NCI-H524 (cell line): ENCODE measurements around the gene CIB1.
"Not testable (repeated sequence)": the region's sequence is repeated elsewhere in the genome, so short reads cannot be mapped to it uniquely, and the experiment has no call there.

ENCODE experiments used
- DNase-seq, 2 experiments: peaks; one replicate each; lab custom pipeline; 2025; lab: John Stamatoyannopoulos, UW

The CIB1 gene

GRCh38 chr15:90192961-90193786 lies 40.6 kb downstream of the CIB1 start:
- no peak for DNase-seq

DNA sequence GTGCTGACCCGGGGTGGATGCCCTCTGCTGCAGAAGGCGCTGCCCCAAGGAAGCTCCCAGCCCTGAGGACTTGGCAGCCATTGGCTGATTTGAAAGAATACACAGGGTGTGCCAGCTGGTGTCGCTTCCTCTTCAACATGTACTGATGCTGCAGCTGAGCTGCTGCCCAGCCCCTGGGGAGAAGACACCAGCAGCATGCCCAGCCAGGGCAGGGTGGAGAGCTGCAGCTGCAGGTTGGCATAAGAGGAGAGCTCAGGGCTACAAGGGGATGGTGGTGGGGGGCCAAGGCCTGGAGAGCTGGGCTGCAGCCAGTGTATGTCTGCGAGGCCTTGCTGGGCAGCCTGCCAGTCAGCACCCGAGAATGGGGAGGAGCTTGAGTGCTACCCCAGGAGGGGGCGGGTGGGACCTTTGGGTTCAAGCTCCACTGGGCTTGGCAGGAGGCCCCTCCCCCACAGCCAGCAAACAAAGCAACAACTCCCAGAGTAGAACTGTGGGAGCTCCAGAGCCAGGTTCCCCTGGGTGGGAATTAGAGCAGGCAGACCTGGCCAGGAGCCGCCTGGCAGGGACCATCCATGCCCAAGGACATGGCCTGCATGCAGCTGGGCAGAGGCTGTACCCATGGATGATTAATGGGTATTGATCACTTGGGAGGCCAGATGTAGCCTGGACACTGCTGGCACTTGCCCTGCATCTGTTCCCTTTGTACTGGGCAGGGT lies 41.8 kb downstream of the CIB1 start:
- DNase-seq: peak; percentile 83 to 94

GRCh38 chr15:90191344-90191687 lies 42.4 kb downstream of the CIB1 start:
- no peak for DNase-seq

- no peak for DNase-seq
These were observed 43.0 kb downstream of the CIB1 start for GRCh38 chr15:90190606-90191343.

GRCh38 chr15:90189781-90190467 lies 43.8 kb downstream of the CIB1 start:
- DNase-seq: no peak

- no peak for DNase-seq
These were observed 44.6 kb downstream of the CIB1 start for GRCh38 chr15:90188914-90189748.

DNA sequence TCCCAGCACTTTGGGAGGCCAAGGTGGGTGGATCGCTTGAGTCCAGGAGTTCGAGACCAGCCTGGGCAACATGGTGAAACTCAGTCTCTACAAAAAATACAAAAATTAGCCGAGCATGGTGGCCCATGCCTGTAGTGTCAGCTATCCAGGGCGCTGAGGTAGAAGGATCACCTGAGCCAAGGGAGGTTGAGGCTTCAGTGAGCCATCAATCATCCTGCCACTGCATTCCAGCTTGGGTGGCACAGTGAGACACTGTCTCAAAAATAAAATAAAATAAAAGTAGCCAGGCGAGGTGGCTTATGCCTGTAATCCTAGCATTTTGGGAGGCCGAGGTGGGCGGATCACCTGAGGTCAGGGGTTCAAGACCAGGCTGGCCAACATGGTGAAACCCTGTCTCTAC lies 45.7 kb downstream of the CIB1 start:
- DNase-seq: not testable (repeated sequence)

GRCh38 chr15:90187257-90187868 lies 46.4 kb downstream of the CIB1 start:
- no peak for DNase-seq

DNA sequence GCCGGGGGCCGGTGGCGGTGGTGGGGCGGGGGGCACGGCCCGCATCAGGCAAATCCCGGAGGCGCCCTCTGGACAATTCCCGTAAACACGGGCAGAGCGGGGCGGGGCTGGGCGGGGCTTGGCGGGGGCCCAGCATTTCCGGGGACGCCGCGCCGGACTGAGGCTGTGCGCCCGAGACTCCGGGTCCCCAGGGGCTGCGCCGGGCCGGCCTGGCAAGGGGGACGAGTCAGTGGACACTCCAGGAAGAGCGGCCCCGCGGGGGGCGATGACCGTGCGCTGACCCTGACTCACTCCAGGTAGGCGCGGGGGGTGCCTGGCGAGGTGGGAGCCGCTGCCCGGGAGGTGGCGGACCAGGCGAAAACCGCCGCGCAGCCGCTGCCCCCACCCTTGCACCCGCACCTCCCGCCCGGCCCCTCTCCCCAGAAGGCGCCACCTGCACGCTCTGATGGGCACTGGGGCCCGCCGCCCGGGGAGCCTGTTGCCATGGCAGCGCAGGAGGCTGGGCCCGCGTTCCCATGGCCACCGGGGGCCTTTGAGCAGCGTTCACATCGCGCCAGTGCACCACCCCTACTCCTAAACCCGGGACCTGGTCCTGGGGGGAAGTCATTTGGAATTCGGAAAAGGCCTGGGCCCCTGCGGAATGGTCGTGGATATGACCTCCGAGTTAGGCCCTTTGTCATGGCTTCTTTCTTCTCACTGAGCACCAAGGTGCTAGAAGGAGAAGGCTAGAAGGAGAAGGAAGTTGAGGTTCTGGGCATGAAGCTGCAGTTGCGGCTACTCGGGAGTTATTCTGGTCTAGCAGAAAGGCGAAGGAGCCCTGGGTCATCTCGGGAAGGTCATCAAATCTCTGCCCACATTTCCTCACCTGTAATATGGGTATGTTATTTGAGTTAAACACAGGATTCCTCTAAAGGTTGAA lies 48.7 kb downstream of the CIB1 start:
- peak; percentile 82 to 87 for DNase-seq

- peak; percentile 34 to 43 for DNase-seq
These were observed 49.5 kb downstream of the CIB1 start for GRCh38 chr15:90184119-90184785.

- DNase-seq: no peak
These were observed 52.0 kb downstream of the CIB1 start for GRCh38 chr15:90181776-90182175.
